Neural crest cell (in vitro differentiated cells): ENCODE data around the gene PPIF. TPM values are rescaled to one million over a fixed set of nuclear protein-coding genes. Genes with fewer than 3 reads are reported as not detected.
A peak's percentile ranks its signal among the peaks of the same experiment; 100 is the strongest.

Source experiments
- DNase-seq: peaks from one replicate; pipeline ENCODE4 v3.0.0; 2021; ENCODE audit warnings: low read depth, mixed read lengths, low spot score
- H3K27ac Mint-ChIP-seq: one replicate; pipeline ENCODE4 v1.8.0; 2021; ENCODE audit warnings: mild to moderate bottlenecking, mixed read lengths; ENCODE audit not compliant: unreplicated experiment
- H3K27me3 Mint-ChIP-seq: 2 replicates; pipeline ENCODE4 v1.8.0; 2021; ENCODE audit warnings: low read depth, mild to moderate bottlenecking, mixed read lengths
- H3K36me3 Mint-ChIP-seq: 2 replicates; pipeline ENCODE4 v1.8.0; 2021; ENCODE audit warnings: low read depth, mild to moderate bottlenecking, mixed read lengths
- H3K4me1 Mint-ChIP-seq: 2 replicates; pipeline ENCODE4 v1.8.0; 2021; ENCODE audit warnings: mixed read lengths
- H3K4me3 Mint-ChIP-seq: one replicate; pipeline ENCODE4 v1.8.0; 2021; ENCODE audit warnings: mild to moderate bottlenecking, mixed read lengths
- H3K9me3 Mint-ChIP-seq: 2 replicates; pipeline ENCODE4 v1.8.0; 2021; ENCODE audit warnings: mixed read lengths
- total RNA-seq: library from RNA; stranded (reverse); gene quantifications from 2 replicates; pipeline ENCODE4 v1.2.1, GENCODE V29; 2021
- TF ChIP-seq, protein P1 (sequence below): fragments of 200-600 bp; sonication (generic); conservative IDR thresholded peaks from 2 replicates; pipeline ENCODE4 v1.5.0; 2021; ENCODE audit warnings: antibody characterized with exemption, mild to moderate bottlenecking

Gene PPIF
- total RNA-seq, 1 donor from 2014 or later = 76.8 TPM

DNA sequence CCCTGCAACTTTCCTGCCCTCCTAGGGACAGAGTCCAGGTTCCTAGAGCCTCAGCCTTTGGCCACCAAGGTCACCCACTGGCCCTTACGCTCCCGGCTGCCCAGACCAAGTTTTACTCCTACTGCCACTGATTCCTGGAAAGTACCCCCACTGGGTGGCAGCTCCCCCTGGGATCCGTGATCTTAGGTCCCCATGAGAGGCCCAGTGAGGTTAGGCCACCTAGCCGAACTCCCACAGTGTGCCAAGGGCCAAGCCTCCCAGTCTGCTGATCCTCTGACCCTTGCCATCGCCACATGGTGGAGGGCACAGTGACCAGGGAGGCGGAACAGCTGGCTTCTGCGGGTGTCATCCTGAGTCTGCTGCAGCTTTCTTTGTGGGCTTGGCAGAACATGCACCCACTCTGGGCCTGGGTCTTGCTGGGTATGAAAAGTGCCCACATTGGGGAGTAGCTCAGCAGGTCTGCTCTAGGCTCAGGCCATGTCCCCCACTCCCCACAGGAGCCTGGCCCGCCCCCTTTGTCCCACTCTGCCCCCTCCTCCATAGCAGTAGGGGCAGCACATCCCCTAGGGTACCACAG lies 40.5 kb upstream of the PPIF start:
- DNase-seq = no peak
- H3K27ac Mint-ChIP-seq = no peak overlapping the region

GRCh38 chr10:79308016-79308415 lies 39.3 kb upstream of the PPIF start:
- peaks cover 9% of the 10 kb centered on the region for H3K4me1 Mint-ChIP-seq
- TF ChIP-seq, protein P1, sequence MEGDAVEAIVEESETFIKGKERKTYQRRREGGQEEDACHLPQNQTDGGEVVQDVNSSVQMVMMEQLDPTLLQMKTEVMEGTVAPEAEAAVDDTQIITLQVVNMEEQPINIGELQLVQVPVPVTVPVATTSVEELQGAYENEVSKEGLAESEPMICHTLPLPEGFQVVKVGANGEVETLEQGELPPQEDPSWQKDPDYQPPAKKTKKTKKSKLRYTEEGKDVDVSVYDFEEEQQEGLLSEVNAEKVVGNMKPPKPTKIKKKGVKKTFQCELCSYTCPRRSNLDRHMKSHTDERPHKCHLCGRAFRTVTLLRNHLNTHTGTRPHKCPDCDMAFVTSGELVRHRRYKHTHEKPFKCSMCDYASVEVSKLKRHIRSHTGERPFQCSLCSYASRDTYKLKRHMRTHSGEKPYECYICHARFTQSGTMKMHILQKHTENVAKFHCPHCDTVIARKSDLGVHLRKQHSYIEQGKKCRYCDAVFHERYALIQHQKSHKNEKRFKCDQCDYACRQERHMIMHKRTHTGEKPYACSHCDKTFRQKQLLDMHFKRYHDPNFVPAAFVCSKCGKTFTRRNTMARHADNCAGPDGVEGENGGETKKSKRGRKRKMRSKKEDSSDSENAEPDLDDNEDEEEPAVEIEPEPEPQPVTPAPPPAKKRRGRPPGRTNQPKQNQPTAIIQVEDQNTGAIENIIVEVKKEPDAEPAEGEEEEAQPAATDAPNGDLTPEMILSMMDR = no peak
- no peak overlapping the region for H3K4me3 Mint-ChIP-seq
- peaks cover 5% of the 10 kb centered on the region for H3K36me3 Mint-ChIP-seq
- no peak for DNase-seq
- H3K27ac Mint-ChIP-seq = no peak overlapping the region
- no peaks in the 10 kb centered on the region for H3K9me3 Mint-ChIP-seq
- H3K27me3 Mint-ChIP-seq = no peaks in the 10 kb centered on the region

More for the DNA sequence above, 40.5 kb upstream of the PPIF start:
- peaks cover 6% of the 10 kb centered on the region for H3K36me3 Mint-ChIP-seq
- TF ChIP-seq, protein P1 = no peak
- H3K4me1 Mint-ChIP-seq = peaks cover 9% of the 10 kb centered on the region
- no peaks in the 10 kb centered on the region for H3K9me3 Mint-ChIP-seq
- no peaks in the 10 kb centered on the region for H3K27me3 Mint-ChIP-seq
- H3K4me3 Mint-ChIP-seq = no peak overlapping the region

GRCh38 chr10:79308969-79309665 lies 38.2 kb upstream of the PPIF start:
- TF ChIP-seq, protein P1 = no peak
- no peaks in the 10 kb centered on the region for H3K9me3 Mint-ChIP-seq
- H3K4me3 Mint-ChIP-seq = peak overlapping the region; percentile 7
- peaks cover 9% of the 10 kb centered on the region for H3K4me1 Mint-ChIP-seq
- H3K27ac Mint-ChIP-seq = peak overlapping the region; percentile 95
- H3K36me3 Mint-ChIP-seq = peaks cover 6% of the 10 kb centered on the region
- DNase-seq = no peak
- no peaks in the 10 kb centered on the region for H3K27me3 Mint-ChIP-seq

- Mint-ChIP-seq H3K27me3 (no peaks in the 10 kb centered on the region), H3K36me3 (peaks cover 6% of the 10 kb centered on the region), H3K4me3 (peak overlapping the region; percentile 47), H3K9me3 (no peaks in the 10 kb centered on the region), H3K4me1 (peaks cover 9% of the 10 kb centered on the region), H3K27ac (peak overlapping the region; percentile 98)
- TF ChIP-seq, protein P1 = no peak
- no peak for DNase-seq
Observed at GRCh38 chr10:79310200-79310865, 36.9 kb upstream of the PPIF start.

- Mint-ChIP-seq H3K27ac (peak overlapping the region; percentile 98), H3K4me3 (peak overlapping the region; percentile 47), H3K36me3 (peaks cover 6% of the 10 kb centered on the region), H3K9me3 (no peaks in the 10 kb centered on the region), H3K27me3 (no peaks in the 10 kb centered on the region), H3K4me1 (peaks cover 14% of the 10 kb centered on the region)
- DNase-seq = peak; percentile 49
- TF ChIP-seq, protein P1 = no peak
Observed at GRCh38 chr10:79310911-79311573, 36.2 kb upstream of the PPIF start.
